Adrenal gland (tissue), 12 donors: ENCODE measurements around the gene SYNE1. TPM values are rescaled to one million over a fixed set of nuclear protein-coding genes. Genes with fewer than 3 reads are reported as not detected.

Source experiments
- DNase-seq, 7 donors: peaks; one replicate each; pipeline ENCODE4 v3.0.0-alpha.2; 2019 to 2020
- H3K27ac ChIP-seq, 5 donors: fragments of 200-600 bp; sonication (generic) in 4 of 5; 1 replicate in 3 of 5; 2 replicates in 2 of 5; pipeline versions ENCODE4 v1.5.1 to v1.8.0; 2016 to 2020; ENCODE audit warnings: mild to moderate bottlenecking in 1 of 5
- H3K27me3 ChIP-seq: fragments of 200-600 bp; 2 replicates; pipeline ENCODE4 v1.8.0; 2021
- H3K36me3 ChIP-seq, 2 donors: fragments of 200-600 bp; replicated peaks in 1 of 2; 1 replicate in 1 of 2; 2 replicates in 1 of 2; pipeline versions ENCODE4 v1.5.1 to v1.8.0; 2018 to 2022
- H3K4me1 ChIP-seq, 2 donors: fragments of 200-600 bp; replicated peaks in 1 of 2; 1 replicate in 1 of 2; 2 replicates in 1 of 2; pipeline versions ENCODE4 v1.5.1 to v1.8.0; 2018 to 2021
- H3K4me3 ChIP-seq, 4 donors: fragments of 200-600 bp; sonication (generic) in 3 of 4; one replicate each; pipeline ENCODE4 v1.5.1; 2016 to 2018
- H3K9me3 ChIP-seq, 3 donors: fragments of 200-600 bp; sonication (generic) in 1 of 3; replicated peaks in 1 of 3; 1 replicate in 2 of 3; 2 replicates in 1 of 3; pipeline versions ENCODE4 v1.5.1 to v1.8.0; 2016 to 2021
- CTCF ChIP-seq, 6 experiments: fragments of 450-650 bp in 4 of 6; fragments of 200-600 bp in 2 of 6; sonication (generic) in 1 of 6; IDR thresholded peaks; 1 replicate in 5 of 6; 2 replicates in 1 of 6; pipeline versions ENCODE4 v1.5.1 to v1.8.0; 2016 to 2021; ENCODE audit warnings: antibody characterized with exemption in 6 of 6, mild to moderate bottlenecking in 2 of 6, moderate library complexity in 1 of 6
- POLR2A ChIP-seq, 2 donors: fragments of 450-650 bp; IDR thresholded peaks; one replicate each; pipeline ENCODE4 v1.6.1; 2017; ENCODE audit warnings: antibody characterized with exemption in 2 of 2, mild to moderate bottlenecking in 2 of 2, moderate library complexity in 1 of 2
- WGBS, 4 donors: extraction: QIAGEN DNeasy Blood & Tissue Kit in 2 of 4; methylation state at CpG; one replicate each; pipeline versions ENCODE4 v1.1.5 to v1.1.7; 2013 to 2017; 5-methylcytosine and 5-hydroxymethylcytosine counted together
- intact Hi-C, 2 donors: fragments of 100-400 bp; cut with DNase I; formaldehyde crosslinking; loops; one replicate each; pipeline versions ENCODE4 v1.14.1 to v1.15.0; 2022 to 2023
- polyA plus RNA-seq, 3 donors: library from polyadenylated mRNA; stranded (reverse); fragments of 200-250 nt in 2 of 3; fragments of 350-450 nt in 1 of 3; fragmentation: Illumina TruSeq in 1 of 3; extraction: RNeasy Lipid Tissue Mini Kit (QIAGEN cat#74804) in 1 of 3; gene quantifications; one replicate each; pipeline ENCODE4 v1.2.3, GENCODE V29; 2013 to 2014
- total RNA-seq, 9 donors: library from RNA; depleted of rRNA in 4 of 9; stranded (reverse); fragments of >200 nt in 4 of 9; fragments of 120-200 nt in 1 of 9; fragmentation: NEBNext Ultra II Directional in 1 of 9; extraction: Animal tissue kit (Norgen Biotek cat#: 25700) in 1 of 9; gene quantifications; one replicate each; pipeline versions ENCODE4 v1.1.0 to v1.2.4, GENCODE V29; 2013 to 2023
- donor health status: healthy with polysubstance abuse.
- donor health status: Bipolar disorder and iron deficiency.
- donor health status: DM: yes; HTN: yes; CAD: no.
- donor health status: DM: no; HTN: no; CAD: no.
- donor health status: DM: no; HTN: no; CAD: no.
- donor health status: DM: yes; HTN: yes; CAD: no.

SYNE1 gene
- total and polyA plus RNA-seq, 12 donors = 29.0 to 170 (median 93.1) TPM

GRCh38 chr6:152585236-152585635, 51.9 kb downstream of the SYNE1 start:
- H3K9me3 ChIP-seq = no peaks in the 10 kb centered on the region
- no peak overlapping the region for H3K27ac ChIP-seq
- TF ChIP-seq POLR2A (IDR thresholded peaks at IDR 0.05) = no peak
- TF ChIP-seq CTCF (IDR thresholded peaks at IDR 0.05) = no peak
- 67 to 80% (median 75%) methylated on average over 3 of the region's 3 CpGs for WGBS, 4 donors
- DNase-seq = no peak
- no peaks in the 10 kb centered on the region for H3K4me1 ChIP-seq
- H3K36me3 ChIP-seq = no peaks in the 10 kb centered on the region
- intact Hi-C loops = no loop called here
- H3K4me3 ChIP-seq = no peak overlapping the region
- H3K27me3 ChIP-seq = no peaks in the 10 kb centered on the region

GRCh38 chr6:152583888-152584287, 53.3 kb downstream of the SYNE1 start:
- no peaks in the 10 kb centered on the region for H3K9me3 ChIP-seq
- H3K27me3 ChIP-seq = no peaks in the 10 kb centered on the region
- 71 to 87% (median 85%) methylated on average over 3 of the region's 3 CpGs for WGBS, 4 donors
- no peak overlapping the region for H3K4me3 ChIP-seq
- intact Hi-C loops = no loop called here
- no peak for DNase-seq
- no peaks in the 10 kb centered on the region for H3K36me3 ChIP-seq
- no peaks in the 10 kb centered on the region for H3K4me1 ChIP-seq
- no peak for TF ChIP-seq CTCF (IDR thresholded peaks at IDR 0.05)
- no peak for TF ChIP-seq POLR2A (IDR thresholded peaks at IDR 0.05)
- no peak overlapping the region for H3K27ac ChIP-seq

GRCh38 chr6:152576525-152576924, 60.6 kb downstream of the SYNE1 start:
- H3K27ac ChIP-seq = peak overlapping the region in 3 of 5 donors; percentile 7 to 69 (median 14)
- TF ChIP-seq POLR2A (IDR thresholded peaks at IDR 0.05) (no peak), CTCF (IDR thresholded peaks at IDR 0.05) (no peak)
- no peaks in the 10 kb centered on the region for H3K9me3 ChIP-seq
- 46 to 58% (median 50%) methylated on average over 1 of the region's 1 CpG for WGBS, 4 donors
- H3K36me3 ChIP-seq = no peaks in the 10 kb centered on the region
- no peak for DNase-seq
- no peaks in the 10 kb centered on the region for H3K27me3 ChIP-seq
- H3K4me3 ChIP-seq = no peak overlapping the region
- H3K4me1 ChIP-seq = peaks cover 8 to 28% of the 10 kb centered on the region in 2 donors
- intact Hi-C loops = no loop called here

GRCh38 chr6:152575621-152576150, 61.5 kb downstream of the SYNE1 start:
- H3K4me1 ChIP-seq = peaks cover 8 to 33% of the 10 kb centered on the region in 2 donors
- H3K27me3 ChIP-seq = no peaks in the 10 kb centered on the region
- H3K9me3 ChIP-seq = no peaks in the 10 kb centered on the region
- 12 to 33% (median 23%) methylated on average over 4 of the region's 4 CpGs for WGBS, 4 donors
- peak in 4 of 7 donors; percentile 21 to 61 (median 37) for DNase-seq
- no peak for TF ChIP-seq POLR2A (IDR thresholded peaks at IDR 0.05)
- TF ChIP-seq CTCF (IDR thresholded peaks at IDR 0.05) = no peak
- intact Hi-C loops = no loop called here
- peak overlapping the region in 2 of 5 donors; percentile 7 to 69 for H3K27ac ChIP-seq
- no peaks in the 10 kb centered on the region for H3K36me3 ChIP-seq
- no peak overlapping the region for H3K4me3 ChIP-seq
